C4-2B (cell line): ENCODE results near the gene CEMIP.

Experiments
- ZFX ChIP-seq: fragments of 450-650 bp; IDR thresholded peaks from 2 replicates; pipeline ENCODE4 v1.6.1; 2017
- TF ChIP-seq, protein P1 (sequence below): fragments of 450-650 bp; conservative IDR thresholded peaks from 2 replicates; pipeline ENCODE4 v1.5.1; 2017; ENCODE audit warnings: mild to moderate bottlenecking

DNA sequence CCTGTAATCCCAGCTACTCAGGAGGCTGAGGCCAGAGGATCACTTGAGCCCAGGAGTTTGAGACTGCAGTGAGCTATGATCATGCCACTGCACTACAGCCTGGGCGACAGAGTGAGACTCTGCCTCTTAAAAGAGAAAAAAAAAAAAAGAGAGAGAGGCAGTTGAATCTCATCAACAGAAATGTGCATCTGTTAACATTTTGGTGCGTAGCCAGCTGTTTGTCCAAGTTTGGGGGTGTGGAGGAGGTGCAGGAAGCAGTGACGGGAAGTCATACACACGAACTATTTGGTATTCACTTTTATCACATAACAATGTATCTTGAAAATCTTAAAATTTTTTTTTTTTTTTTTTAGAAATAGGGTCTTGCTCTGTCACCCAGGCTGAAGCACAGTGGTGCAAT, 18.2 kb upstream of the CEMIP start:
- TF ChIP-seq, protein P1, sequence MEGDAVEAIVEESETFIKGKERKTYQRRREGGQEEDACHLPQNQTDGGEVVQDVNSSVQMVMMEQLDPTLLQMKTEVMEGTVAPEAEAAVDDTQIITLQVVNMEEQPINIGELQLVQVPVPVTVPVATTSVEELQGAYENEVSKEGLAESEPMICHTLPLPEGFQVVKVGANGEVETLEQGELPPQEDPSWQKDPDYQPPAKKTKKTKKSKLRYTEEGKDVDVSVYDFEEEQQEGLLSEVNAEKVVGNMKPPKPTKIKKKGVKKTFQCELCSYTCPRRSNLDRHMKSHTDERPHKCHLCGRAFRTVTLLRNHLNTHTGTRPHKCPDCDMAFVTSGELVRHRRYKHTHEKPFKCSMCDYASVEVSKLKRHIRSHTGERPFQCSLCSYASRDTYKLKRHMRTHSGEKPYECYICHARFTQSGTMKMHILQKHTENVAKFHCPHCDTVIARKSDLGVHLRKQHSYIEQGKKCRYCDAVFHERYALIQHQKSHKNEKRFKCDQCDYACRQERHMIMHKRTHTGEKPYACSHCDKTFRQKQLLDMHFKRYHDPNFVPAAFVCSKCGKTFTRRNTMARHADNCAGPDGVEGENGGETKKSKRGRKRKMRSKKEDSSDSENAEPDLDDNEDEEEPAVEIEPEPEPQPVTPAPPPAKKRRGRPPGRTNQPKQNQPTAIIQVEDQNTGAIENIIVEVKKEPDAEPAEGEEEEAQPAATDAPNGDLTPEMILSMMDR, result no peak
- TF ChIP-seq ZFX, result no peak
